Central memory CD8-positive, alpha-beta T cell (primary cell): ENCODE results near the gene LSR.

Experiments used
- ATAC-seq: fragments of 150-1000 bp; cut with Tn5 transposase; replicated peaks from 2 replicates; pipeline ENCODE4 v1.10.0; 2022; ENCODE audit warnings: mild to moderate bottlenecking, moderate FRiP score, moderate number of reproducible peaks; ENCODE audit not compliant: poor library complexity, severe bottlenecking; ENCODE audit errors: extremely low read depth
- DNase-seq, 2 donors: peaks; one replicate each; pipeline ENCODE4 v3.0.0; 2021; ENCODE audit warnings: low spot score in 2 of 2
- H3K27ac Mint-ChIP-seq: one replicate; pipeline ENCODE4 v1.8.0; 2022; ENCODE audit warnings: low read depth, mild to moderate bottlenecking, moderate library complexity, mixed read lengths
- H3K27me3 Mint-ChIP-seq: one replicate; pipeline ENCODE4 v1.8.0; 2022; ENCODE audit warnings: mixed read lengths
- H3K36me3 Mint-ChIP-seq: one replicate; pipeline ENCODE4 v1.8.0; 2022; ENCODE audit warnings: mild to moderate bottlenecking, moderate library complexity, mixed read lengths; ENCODE audit not compliant: insufficient read depth
- H3K4me1 Mint-ChIP-seq: one replicate; pipeline ENCODE4 v1.8.0; 2022; ENCODE audit warnings: mixed read lengths
- H3K4me3 Mint-ChIP-seq: one replicate; pipeline ENCODE4 v1.8.0; 2022; ENCODE audit warnings: mild to moderate bottlenecking, moderate library complexity, mixed read lengths
- H3K9me3 Mint-ChIP-seq: one replicate; pipeline ENCODE4 v1.8.0; 2022; ENCODE audit warnings: mixed read lengths

Gene LSR

GRCh38 chr19:35268536-35269437, 20.0 kb downstream of the LSR start, which contains the start of gene USF2:
USF2 (plus strand) TSS chr19:35268962; CDS start chr19:35269102, 140 bp downstream.
- peaks cover 48% of the 10 kb centered on the region for H3K36me3 Mint-ChIP-seq
- H3K9me3 Mint-ChIP-seq: no peaks in the 10 kb centered on the region
- peak within 1 kb of the TSS; percentile 94 for H3K27ac Mint-ChIP-seq
- peak; percentile 31 for ATAC-seq
- no peaks in the 10 kb centered on the region for H3K27me3 Mint-ChIP-seq
- H3K4me3 Mint-ChIP-seq: peak within 1 kb of the TSS; percentile 89
- peaks cover 41% of the 10 kb centered on the region for H3K4me1 Mint-ChIP-seq
- peak in 1 of 2 donors; percentile 30 for DNase-seq

DNA sequence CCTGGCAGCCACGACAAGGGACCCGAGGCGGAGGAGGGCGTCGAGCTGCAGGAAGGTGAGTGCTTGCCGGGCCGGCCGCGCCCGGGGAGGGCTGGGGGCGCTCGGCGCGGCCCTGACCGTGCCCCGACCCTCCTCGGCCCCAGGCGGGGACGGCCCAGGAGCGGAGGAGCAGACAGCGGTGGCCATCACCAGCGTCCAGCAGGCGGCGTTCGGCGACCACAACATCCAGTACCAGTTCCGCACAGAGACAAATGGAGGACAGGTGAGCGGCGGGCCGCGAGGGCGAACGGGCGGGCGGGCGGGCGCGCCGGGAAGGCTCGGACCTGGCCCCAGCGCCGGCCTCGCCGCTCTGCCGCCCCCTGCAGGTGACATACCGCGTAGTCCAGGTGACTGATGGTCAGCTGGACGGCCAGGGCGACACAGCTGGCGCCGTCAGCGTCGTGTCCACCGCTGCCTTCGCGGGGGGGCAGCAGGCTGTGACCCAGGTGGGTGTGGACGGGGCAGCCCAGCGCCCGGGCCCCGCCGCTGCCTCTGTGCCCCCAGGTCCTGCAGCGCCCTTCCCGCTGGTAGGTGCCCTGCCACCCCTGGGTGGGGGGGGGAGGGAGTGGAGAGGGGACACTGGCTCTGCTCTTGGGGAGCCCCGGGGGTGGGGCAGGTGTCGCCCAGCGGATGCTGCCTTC, 20.8 kb downstream of the LSR start:
- DNase-seq (peak; percentile 54 to 60), ATAC-seq (peak; percentile 50)
- Mint-ChIP-seq H3K27me3 (no peaks in the 10 kb centered on the region), H3K4me3 (peak overlapping the region; percentile 89), H3K9me3 (no peaks in the 10 kb centered on the region), H3K36me3 (peaks cover 55% of the 10 kb centered on the region), H3K27ac (peak overlapping the region; percentile 67), H3K4me1 (peaks cover 41% of the 10 kb centered on the region)

DNA sequence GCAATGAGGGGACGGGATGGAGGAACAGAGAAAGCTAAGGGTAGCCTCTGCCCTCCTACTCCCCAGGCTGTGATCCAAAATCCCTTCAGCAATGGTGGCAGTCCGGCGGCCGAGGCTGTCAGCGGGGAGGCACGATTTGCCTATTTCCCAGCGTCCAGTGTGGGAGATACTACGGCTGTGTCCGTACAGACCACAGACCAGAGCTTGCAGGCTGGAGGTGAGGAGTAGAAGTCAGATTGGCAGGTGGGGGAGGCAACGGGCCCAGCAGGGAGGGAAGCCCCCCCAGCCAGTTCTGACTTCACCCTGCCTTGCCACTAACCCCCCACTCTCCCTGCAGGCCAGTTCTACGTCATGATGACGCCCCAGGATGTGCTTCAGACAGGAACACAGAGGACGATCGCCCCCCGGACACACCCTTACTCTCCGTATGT, 21.6 kb downstream of the LSR start:
- no peak for ATAC-seq
- Mint-ChIP-seq H3K27me3 (no peaks in the 10 kb centered on the region), H3K27ac (peak overlapping the region; percentile 67), H3K36me3 (peaks cover 61% of the 10 kb centered on the region), H3K9me3 (no peaks in the 10 kb centered on the region), H3K4me3 (peak overlapping the region; percentile 89), H3K4me1 (peaks cover 44% of the 10 kb centered on the region)
- DNase-seq: no peak

- no peaks in the 10 kb centered on the region for H3K27me3 Mint-ChIP-seq
- H3K36me3 Mint-ChIP-seq: peaks cover 59% of the 10 kb centered on the region
- H3K9me3 Mint-ChIP-seq: no peaks in the 10 kb centered on the region
- peaks cover 35% of the 10 kb centered on the region for H3K4me1 Mint-ChIP-seq
- ATAC-seq (no peak), DNase-seq (no peak)
- H3K27ac Mint-ChIP-seq: peak overlapping the region; percentile 74
- H3K4me3 Mint-ChIP-seq: no peak overlapping the region
These were observed 22.7 kb downstream of the LSR start for GRCh38 chr19:35271546-35271945.

DNA sequence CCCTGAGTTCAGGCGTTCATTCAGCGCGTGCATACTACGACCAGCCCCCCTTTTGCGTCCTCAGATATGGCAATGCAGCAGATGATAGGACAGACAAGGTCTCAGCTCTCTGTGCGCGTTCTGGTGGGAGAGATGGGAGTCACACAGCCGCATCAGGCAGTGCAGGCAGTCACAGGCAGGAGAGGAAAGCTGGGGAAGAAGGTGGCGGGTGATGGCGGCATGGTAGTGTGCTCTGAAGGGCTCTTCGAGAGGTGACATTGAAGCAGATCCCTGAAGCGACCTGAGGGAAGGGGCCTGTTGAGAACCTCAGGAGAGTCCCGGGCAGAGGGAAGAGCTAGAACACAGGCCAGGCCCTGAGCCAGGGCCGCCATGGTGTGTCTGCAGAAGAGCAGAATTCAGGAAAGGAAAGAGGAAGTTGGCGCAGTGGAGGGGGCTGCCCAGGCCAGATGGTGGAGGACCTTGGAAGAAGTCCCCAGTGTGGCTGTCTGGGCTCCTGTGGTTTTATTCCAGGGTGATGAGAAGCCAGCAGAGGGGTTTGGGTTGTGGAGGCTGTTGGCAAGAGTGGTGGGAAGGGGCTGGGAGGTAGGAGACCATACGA, 23.4 kb downstream of the LSR start:
- DNase-seq (no peak), ATAC-seq (no peak)
- Mint-ChIP-seq H3K36me3 (peaks cover 63% of the 10 kb centered on the region), H3K9me3 (no peaks in the 10 kb centered on the region), H3K4me1 (peaks cover 38% of the 10 kb centered on the region), H3K27ac (peak overlapping the region; percentile 74), H3K4me3 (no peak overlapping the region), H3K27me3 (no peaks in the 10 kb centered on the region)

DNA sequence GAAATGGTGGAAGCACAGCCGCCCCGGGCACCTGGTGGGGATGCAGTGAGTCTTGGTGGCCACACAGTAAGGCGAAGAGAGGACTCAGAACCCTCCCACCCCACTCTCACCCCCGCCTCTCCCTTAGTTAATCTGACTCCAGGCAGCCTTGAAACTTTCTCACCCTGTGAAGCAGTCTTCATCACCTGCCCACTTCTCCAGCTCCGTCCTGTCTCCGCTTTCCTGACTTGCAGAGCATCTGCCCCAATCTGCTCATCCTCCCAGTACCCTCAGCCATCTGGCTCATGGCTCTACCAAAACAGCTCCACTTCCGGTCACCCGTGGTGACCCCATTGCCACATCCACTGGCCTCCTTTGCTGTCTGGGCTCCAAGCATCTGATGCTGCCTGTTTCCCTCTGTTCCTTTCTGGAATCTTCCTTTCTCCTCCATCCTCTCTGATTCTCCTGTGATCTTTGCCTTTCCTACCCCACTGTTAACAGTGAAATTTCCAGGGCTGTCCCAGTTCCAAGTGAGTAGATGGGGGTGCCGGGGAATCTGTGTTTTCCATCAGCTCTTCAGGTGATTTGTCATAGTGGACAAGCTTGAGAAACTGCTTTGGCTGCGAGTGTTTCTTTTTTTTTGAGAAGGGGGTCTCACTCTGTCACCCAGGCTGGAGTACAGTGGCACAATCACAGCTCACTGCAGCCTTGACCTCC, 24.3 kb downstream of the LSR start:
- Mint-ChIP-seq H3K27me3 (no peaks in the 10 kb centered on the region), H3K27ac (no peak overlapping the region), H3K36me3 (peaks cover 60% of the 10 kb centered on the region), H3K4me1 (peaks cover 38% of the 10 kb centered on the region), H3K9me3 (no peaks in the 10 kb centered on the region), H3K4me3 (no peak overlapping the region)
- DNase-seq (no peak), ATAC-seq (no peak)

DNA sequence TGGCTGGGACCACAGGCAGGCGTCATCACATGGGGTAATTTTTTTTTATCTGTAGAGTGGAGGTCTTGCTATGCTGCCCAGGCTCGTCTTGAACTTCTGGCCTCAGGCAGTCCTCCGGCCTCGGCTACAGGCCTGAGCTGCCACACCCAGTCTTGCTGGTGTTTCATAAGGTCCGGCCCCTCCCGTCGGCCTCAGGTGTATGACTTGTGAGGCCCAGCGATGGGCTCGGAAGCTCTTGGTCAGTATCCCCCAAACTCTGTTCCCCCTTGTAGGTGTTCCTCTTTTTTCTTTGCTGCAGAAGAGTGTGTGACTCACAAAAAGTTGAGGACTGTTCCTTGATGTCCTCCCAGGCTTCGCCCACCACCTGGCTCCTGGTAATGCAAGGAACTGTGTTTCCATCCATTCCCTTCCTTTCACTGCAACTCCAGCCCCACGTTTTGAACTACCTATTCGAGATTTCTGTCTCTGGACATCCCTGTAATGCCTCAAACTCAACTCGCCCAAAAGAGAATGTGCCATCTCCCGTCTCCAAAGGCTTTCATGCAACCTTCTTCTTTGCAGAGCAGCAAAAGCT, 25.0 kb downstream of the LSR start:
- peaks cover 38% of the 10 kb centered on the region for H3K4me1 Mint-ChIP-seq
- H3K27me3 Mint-ChIP-seq: no peaks in the 10 kb centered on the region
- H3K27ac Mint-ChIP-seq: peak overlapping the region; percentile 23
- no peak for DNase-seq
- ATAC-seq: no peak
- no peak overlapping the region for H3K4me3 Mint-ChIP-seq
- H3K36me3 Mint-ChIP-seq: peaks cover 58% of the 10 kb centered on the region
- no peaks in the 10 kb centered on the region for H3K9me3 Mint-ChIP-seq

DNA sequence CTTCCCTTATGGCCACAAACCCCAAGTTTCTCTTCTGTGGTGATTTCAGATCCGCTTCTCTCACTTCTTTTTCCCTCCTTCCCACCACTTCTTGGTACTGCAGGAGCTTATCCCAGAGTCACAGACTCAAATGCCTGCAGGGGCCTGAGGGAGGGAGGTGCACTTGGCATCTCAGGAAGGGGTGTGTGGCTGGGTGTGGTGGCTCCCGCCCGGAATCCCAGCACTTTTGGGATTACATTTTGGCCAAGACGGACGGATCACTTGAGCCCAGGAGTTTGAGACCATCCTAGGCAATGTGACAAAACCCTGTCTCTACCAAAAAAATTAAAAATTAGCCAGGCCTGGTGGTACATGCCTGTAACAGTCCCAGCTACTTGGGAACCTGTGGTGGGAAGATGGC, 25.5 kb downstream of the LSR start:
- Mint-ChIP-seq H3K9me3 (no peaks in the 10 kb centered on the region), H3K27ac (peak overlapping the region; percentile 32), H3K4me1 (peaks cover 38% of the 10 kb centered on the region), H3K27me3 (no peaks in the 10 kb centered on the region), H3K36me3 (peaks cover 58% of the 10 kb centered on the region), H3K4me3 (no peak overlapping the region)
- ATAC-seq (no peak), DNase-seq (no peak)

- Mint-ChIP-seq H3K27ac (peak overlapping the region; percentile 47), H3K4me1 (peaks cover 31% of the 10 kb centered on the region), H3K9me3 (no peaks in the 10 kb centered on the region), H3K27me3 (no peaks in the 10 kb centered on the region), H3K4me3 (no peak overlapping the region), H3K36me3 (peaks cover 39% of the 10 kb centered on the region)
- DNase-seq (no peak), ATAC-seq (no peak)
These were observed 28.0 kb downstream of the LSR start for GRCh38 chr19:35276706-35277281.

- Mint-ChIP-seq H3K4me3 (no peak overlapping the region), H3K27ac (no peak overlapping the region), H3K4me1 (peaks cover 20% of the 10 kb centered on the region), H3K27me3 (peaks cover 17% of the 10 kb centered on the region), H3K9me3 (no peaks in the 10 kb centered on the region), H3K36me3 (peaks cover 30% of the 10 kb centered on the region)
- ATAC-seq (no peak), DNase-seq (no peak)
These were observed 29.9 kb downstream of the LSR start for GRCh38 chr19:35278578-35279284.

DNA sequence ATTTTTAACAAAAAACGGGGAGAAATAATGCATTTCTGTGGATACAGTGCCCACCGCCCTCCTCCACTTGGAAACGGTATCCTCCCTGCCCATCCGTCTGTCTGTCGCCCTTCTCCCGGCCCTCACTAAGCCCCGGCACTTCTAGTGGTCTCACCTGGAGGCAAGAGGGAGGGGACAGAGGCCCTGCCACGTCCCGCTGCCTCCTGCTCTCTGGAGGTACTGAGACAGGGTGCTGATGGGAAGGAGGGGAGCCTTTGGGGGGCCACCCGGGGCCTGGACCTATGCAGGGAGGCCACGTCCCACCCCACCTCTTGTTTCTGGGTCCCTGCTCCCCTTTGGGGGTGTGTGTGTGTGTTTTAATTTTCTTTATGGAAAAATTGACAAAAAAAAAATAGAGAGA, 30.6 kb downstream of the LSR start:
- H3K27me3 Mint-ChIP-seq: peaks cover 23% of the 10 kb centered on the region
- no peak overlapping the region for H3K4me3 Mint-ChIP-seq
- H3K36me3 Mint-ChIP-seq: peaks cover 24% of the 10 kb centered on the region
- ATAC-seq (no peak), DNase-seq (no peak)
- peaks cover 20% of the 10 kb centered on the region for H3K4me1 Mint-ChIP-seq
- no peaks in the 10 kb centered on the region for H3K9me3 Mint-ChIP-seq
- H3K27ac Mint-ChIP-seq: no peak overlapping the region
